Measurements from ENCODE around the gene LHFPL4. TPM values are rescaled to one million over a fixed set of nuclear protein-coding genes. Genes with fewer than 3 reads are reported as not detected.

The LHFPL4 gene
- polyA plus RNA-seq, 3 donors = not detected

- no CpG with 5 or more reads among the region's 4 CpGs for WGBS (ENCODE audit: insufficient coverage)
These were observed 39.3 kb downstream of the LHFPL4 start for GRCh38 chr3:9514306-9514705.

GRCh38 chr3:9512456-9513045 lies 41.1 kb downstream of the LHFPL4 start:
- Histone ChIP-seq H3K9me3 (replicated peaks in 1 of 2; ENCODE audit: control insufficient read depth in 1 of 2, insufficient read depth in 1 of 2, low read length in 2 of 2) (no peaks in the 10 kb centered on the region), H3K9ac (ENCODE audit: insufficient read depth, low read length, poor library complexity, severe bottlenecking) (no peak overlapping the region), H3K27ac (ENCODE audit: low read depth in 1 of 2, low read length in 2 of 2) (no peak overlapping the region), H2AFZ (ENCODE audit: insufficient read depth, low read depth, low read length, poor library complexity, severe bottlenecking) (no peak overlapping the region), H3K4me2 (replicated peaks; ENCODE audit: extremely low read depth, low read length, poor library complexity, severe bottlenecking) (no peak overlapping the region), H3K27me3 (ENCODE audit: control insufficient read depth in 2 of 2, insufficient read depth in 2 of 2, low read length in 2 of 2) (peaks cover 6 to 26% of the 10 kb centered on the region in 2 donors), H3K4me3 (replicated peaks in 1 of 3; ENCODE audit: low read depth in 2 of 3, low read length in 3 of 3) (no peak overlapping the region), H3K36me3 (replicated peaks in 1 of 2; ENCODE audit: control insufficient read depth in 1 of 2, insufficient read depth in 2 of 2, low read length in 2 of 2) (no peaks in the 10 kb centered on the region), H3K79me2 (ENCODE audit: insufficient read depth, low read length) (no peaks in the 10 kb centered on the region), H4K20me1 (ENCODE audit: insufficient read depth, low read length) (no peaks in the 10 kb centered on the region), H3K4me1 (ENCODE audit: control insufficient read depth in 1 of 2, insufficient read depth in 2 of 2, low read length in 2 of 2) (no peaks in the 10 kb centered on the region)
- H3K36me3 Mint-ChIP-seq = no peaks in the 10 kb centered on the region
- no peak overlapping the region for H3K27ac Mint-ChIP-seq
- WGBS (ENCODE audit: insufficient coverage) = 94% methylated on average over 4 of the region's 7 CpGs
- no peak for DNase-seq
- H3K4me1 Mint-ChIP-seq = no peaks in the 10 kb centered on the region
- no peak for TF ChIP-seq CTCF (IDR thresholded peaks at IDR 0.05)
- intact Hi-C loops (cut with micrococcal nuclease) = no loop called here
- no peak overlapping the region for H3K4me3 Mint-ChIP-seq
- H3K9me3 Mint-ChIP-seq = peaks cover 0 to 2% (median 0%) of the 10 kb centered on the region in 7 donors
- peaks cover 22 to 24% (median 22%) of the 10 kb centered on the region in 3 donors for H3K27me3 Mint-ChIP-seq (ENCODE audit: low read depth in 3 of 3)

More at GRCh38 chr3:9514306-9514705, 39.3 kb downstream of the LHFPL4 start:
- H2AFZ ChIP-seq (ENCODE audit: insufficient read depth, low read depth, low read length, poor library complexity, severe bottlenecking) = no peak overlapping the region
- no peak overlapping the region for H3K4me2 ChIP-seq (replicated peaks; ENCODE audit: extremely low read depth, low read length, poor library complexity, severe bottlenecking)
- no peak overlapping the region for H3K27ac ChIP-seq (ENCODE audit: low read depth in 1 of 2, low read length in 2 of 2)
- H3K4me3 ChIP-seq (replicated peaks in 1 of 3; ENCODE audit: low read depth in 2 of 3, low read length in 3 of 3) = no peak overlapping the region
- Mint-ChIP-seq H3K27me3 (ENCODE audit: low read depth in 3 of 3) (peaks cover 10 to 15% (median 11%) of the 10 kb centered on the region in 3 donors), H3K9me3 (peaks cover 0 to 3% (median 0%) of the 10 kb centered on the region in 7 donors), H3K36me3 (no peaks in the 10 kb centered on the region), H3K4me1 (no peaks in the 10 kb centered on the region), H3K4me3 (no peak overlapping the region), H3K27ac (no peak overlapping the region)
- no peaks in the 10 kb centered on the region for H4K20me1 ChIP-seq (ENCODE audit: insufficient read depth, low read length)
- TF ChIP-seq CTCF (IDR thresholded peaks at IDR 0.05) = no peak
- no peaks in the 10 kb centered on the region for H3K79me2 ChIP-seq (ENCODE audit: insufficient read depth, low read length)
- no peaks in the 10 kb centered on the region for H3K36me3 ChIP-seq (replicated peaks in 1 of 2; ENCODE audit: control insufficient read depth in 1 of 2, insufficient read depth in 2 of 2, low read length in 2 of 2)
- DNase-seq = no peak
- no peak overlapping the region for H3K9ac ChIP-seq (ENCODE audit: insufficient read depth, low read length, poor library complexity, severe bottlenecking)
- H3K9me3 ChIP-seq (replicated peaks in 1 of 2; ENCODE audit: control insufficient read depth in 1 of 2, insufficient read depth in 1 of 2, low read length in 2 of 2) = no peaks in the 10 kb centered on the region
- H3K4me1 ChIP-seq (ENCODE audit: control insufficient read depth in 1 of 2, insufficient read depth in 2 of 2, low read length in 2 of 2) = no peaks in the 10 kb centered on the region
- peaks cover 5 to 10% of the 10 kb centered on the region in 2 donors for H3K27me3 ChIP-seq (ENCODE audit: control insufficient read depth in 2 of 2, insufficient read depth in 2 of 2, low read length in 2 of 2)
- intact Hi-C loops (cut with micrococcal nuclease) = no loop called here
